Ishikawa (cell line): ENCODE data around the gene LFNG.

Experiments used
- CEBPB ChIP-seq: IDR thresholded peaks from 2 replicates; pipeline ENCODE4 v1.6.1; 2012
- CREB1 ChIP-seq: IDR thresholded peaks from 2 replicates; pipeline ENCODE4 v1.6.1; 2012; ENCODE audit warnings: low read depth
- EGR1 ChIP-seq: IDR thresholded peaks from 2 replicates; pipeline ENCODE4 v1.6.1; 2012
- EP300 ChIP-seq: IDR thresholded peaks from 2 replicates; pipeline ENCODE4 v1.6.1; 2012; ENCODE audit warnings: borderline replicate concordance
- FOXM1 ChIP-seq: IDR thresholded peaks from 2 replicates; pipeline ENCODE4 v1.6.1; 2012; ENCODE audit warnings: low read depth, borderline replicate concordance
- NFIC ChIP-seq: IDR thresholded peaks from 2 replicates; pipeline ENCODE4 v1.6.1; 2012
- RAD21 ChIP-seq: IDR thresholded peaks from 2 replicates; pipeline ENCODE4 v1.6.1; 2012; ENCODE audit warnings: low read depth
- TAF1 ChIP-seq: IDR thresholded peaks from 2 replicates; pipeline ENCODE4 v1.6.1; 2012; ENCODE audit warnings: low read depth, mild to moderate bottlenecking
- TCF12 ChIP-seq: IDR thresholded peaks from 2 replicates; pipeline ENCODE4 v1.6.1; 2012; ENCODE audit warnings: low read depth
- TEAD4 ChIP-seq: IDR thresholded peaks from 2 replicates; pipeline ENCODE4 v1.6.1; 2012
- YY1 ChIP-seq: IDR thresholded peaks from 2 replicates; pipeline ENCODE4 v1.6.1; 2012; ENCODE audit warnings: low read depth
- ZBTB7A ChIP-seq: IDR thresholded peaks from 2 replicates; pipeline ENCODE4 v1.6.1; 2012; ENCODE audit warnings: low read depth
- TF ChIP-seq, protein P1 (sequence below): IDR thresholded peaks from 2 replicates; pipeline ENCODE4 v1.6.1; 2012; ENCODE audit warnings: low read depth, mild to moderate bottlenecking
- TF ChIP-seq, protein P2 (sequence below): IDR thresholded peaks from 2 replicates; pipeline ENCODE4 v1.6.1; 2012
- TF ChIP-seq, protein P3 (sequence below): IDR thresholded peaks from 2 replicates; pipeline ENCODE4 v1.6.1; 2012

Gene LFNG

DNA sequence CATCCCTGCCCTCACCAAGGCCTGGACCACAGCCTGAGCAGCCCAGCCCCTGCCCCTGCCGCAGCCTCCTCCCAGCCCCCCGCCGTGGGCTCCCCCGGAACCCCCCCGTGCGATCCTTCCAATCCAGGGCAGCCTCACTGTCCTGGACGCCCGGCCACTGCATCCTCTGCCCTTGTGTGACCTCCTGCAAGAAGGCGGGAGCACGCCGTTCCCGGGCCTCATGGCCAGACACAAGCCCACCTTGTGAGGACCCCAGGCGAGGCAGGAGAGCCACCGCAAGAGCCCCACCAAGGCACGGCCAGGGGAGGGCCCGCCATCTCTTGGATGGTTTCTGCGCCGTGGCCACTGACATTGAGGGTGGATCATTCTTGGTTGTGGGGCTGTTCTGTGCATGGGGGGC, 7.8 kb upstream of the LFNG start:
- TF ChIP-seq EGR1 = no peak

DNA sequence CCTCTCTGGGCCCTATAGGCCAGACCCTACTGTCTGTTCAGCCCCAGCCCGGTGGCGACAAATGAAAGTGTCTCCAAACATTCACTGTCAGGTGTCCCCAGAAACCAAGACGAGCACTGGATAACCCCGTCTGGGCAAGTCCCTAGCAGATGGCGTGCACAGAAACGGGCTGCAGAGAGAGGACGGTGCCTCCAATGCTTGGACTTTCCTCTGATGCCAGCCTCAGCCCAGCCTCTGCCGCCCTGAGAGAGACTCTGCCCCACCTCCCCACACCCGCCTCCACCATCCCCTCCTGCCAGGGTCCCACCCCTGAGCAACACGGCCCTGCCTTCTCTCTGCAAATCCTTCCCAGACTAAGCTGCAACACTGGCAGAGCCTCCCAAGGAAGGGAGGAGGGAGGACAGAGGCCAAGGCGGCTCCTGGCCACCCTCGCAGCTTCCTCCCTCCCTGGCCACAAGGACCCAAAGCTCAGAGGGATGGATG, 7.4 kb upstream of the LFNG start:
- no peak for TF ChIP-seq CEBPB
- TF ChIP-seq, protein P1, sequence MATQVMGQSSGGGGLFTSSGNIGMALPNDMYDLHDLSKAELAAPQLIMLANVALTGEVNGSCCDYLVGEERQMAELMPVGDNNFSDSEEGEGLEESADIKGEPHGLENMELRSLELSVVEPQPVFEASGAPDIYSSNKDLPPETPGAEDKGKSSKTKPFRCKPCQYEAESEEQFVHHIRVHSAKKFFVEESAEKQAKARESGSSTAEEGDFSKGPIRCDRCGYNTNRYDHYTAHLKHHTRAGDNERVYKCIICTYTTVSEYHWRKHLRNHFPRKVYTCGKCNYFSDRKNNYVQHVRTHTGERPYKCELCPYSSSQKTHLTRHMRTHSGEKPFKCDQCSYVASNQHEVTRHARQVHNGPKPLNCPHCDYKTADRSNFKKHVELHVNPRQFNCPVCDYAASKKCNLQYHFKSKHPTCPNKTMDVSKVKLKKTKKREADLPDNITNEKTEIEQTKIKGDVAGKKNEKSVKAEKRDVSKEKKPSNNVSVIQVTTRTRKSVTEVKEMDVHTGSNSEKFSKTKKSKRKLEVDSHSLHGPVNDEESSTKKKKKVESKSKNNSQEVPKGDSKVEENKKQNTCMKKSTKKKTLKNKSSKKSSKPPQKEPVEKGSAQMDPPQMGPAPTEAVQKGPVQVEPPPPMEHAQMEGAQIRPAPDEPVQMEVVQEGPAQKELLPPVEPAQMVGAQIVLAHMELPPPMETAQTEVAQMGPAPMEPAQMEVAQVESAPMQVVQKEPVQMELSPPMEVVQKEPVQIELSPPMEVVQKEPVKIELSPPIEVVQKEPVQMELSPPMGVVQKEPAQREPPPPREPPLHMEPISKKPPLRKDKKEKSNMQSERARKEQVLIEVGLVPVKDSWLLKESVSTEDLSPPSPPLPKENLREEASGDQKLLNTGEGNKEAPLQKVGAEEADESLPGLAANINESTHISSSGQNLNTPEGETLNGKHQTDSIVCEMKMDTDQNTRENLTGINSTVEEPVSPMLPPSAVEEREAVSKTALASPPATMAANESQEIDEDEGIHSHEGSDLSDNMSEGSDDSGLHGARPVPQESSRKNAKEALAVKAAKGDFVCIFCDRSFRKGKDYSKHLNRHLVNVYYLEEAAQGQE = no peak
- no peak for TF ChIP-seq CREB1
- no peak for TF ChIP-seq TEAD4
- no peak for TF ChIP-seq YY1
- TF ChIP-seq, protein P2, sequence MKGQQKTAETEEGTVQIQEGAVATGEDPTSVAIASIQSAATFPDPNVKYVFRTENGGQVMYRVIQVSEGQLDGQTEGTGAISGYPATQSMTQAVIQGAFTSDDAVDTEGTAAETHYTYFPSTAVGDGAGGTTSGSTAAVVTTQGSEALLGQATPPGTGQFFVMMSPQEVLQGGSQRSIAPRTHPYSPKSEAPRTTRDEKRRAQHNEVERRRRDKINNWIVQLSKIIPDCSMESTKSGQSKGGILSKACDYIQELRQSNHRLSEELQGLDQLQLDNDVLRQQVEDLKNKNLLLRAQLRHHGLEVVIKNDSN = no peak

DNA sequence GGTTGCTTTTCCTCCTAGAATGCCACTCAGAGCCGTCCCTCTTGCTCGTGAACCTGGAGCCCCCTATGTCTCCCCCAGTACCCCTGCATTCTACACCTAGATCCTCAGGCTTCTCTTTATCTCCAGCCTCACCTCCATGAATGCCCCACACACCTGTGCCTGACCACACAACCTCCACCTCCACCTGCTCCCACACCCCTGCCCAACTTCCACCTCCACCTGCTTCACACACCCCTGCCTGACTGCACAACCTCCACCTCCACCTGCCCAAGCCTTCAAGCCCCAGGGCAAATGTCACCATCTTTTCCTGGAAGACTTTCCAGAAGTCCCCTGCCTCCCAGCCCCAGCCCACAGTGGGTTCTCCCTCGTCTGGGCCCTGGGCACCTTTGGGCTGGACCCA, 6.9 kb upstream of the LFNG start:
- TF ChIP-seq TAF1 = no peak

DNA sequence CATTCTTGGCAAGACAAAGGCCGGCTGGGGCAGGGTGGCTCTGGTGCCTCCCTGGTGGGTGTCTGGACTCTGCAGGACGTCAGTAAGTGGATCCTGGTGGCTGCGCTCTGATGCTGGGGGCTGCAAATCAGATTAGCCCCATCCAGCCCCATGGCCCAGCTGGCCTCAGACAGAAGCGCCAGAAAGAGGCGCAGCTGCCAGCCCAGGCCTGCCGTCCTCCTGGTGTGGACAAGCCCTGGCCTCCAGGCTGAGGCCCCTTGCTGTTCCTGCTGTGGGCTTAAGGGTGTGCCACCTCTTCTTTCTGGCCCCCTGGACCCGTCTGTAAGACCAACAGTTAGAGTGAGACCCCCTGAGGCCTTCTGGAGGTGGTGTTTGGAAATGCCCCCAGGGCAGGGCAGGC, 5.9 kb upstream of the LFNG start:
- TF ChIP-seq YY1 (no peak), RAD21 (no peak), TEAD4 (no peak), EP300 (no peak), CEBPB (no peak), TAF1 (no peak), NFIC (no peak), FOXM1 (no peak), ZBTB7A (no peak), TCF12 (no peak), CREB1 (no peak)
- TF ChIP-seq, protein P3, sequence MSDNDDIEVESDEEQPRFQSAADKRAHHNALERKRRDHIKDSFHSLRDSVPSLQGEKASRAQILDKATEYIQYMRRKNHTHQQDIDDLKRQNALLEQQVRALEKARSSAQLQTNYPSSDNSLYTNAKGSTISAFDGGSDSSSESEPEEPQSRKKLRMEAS = no peak

DNA sequence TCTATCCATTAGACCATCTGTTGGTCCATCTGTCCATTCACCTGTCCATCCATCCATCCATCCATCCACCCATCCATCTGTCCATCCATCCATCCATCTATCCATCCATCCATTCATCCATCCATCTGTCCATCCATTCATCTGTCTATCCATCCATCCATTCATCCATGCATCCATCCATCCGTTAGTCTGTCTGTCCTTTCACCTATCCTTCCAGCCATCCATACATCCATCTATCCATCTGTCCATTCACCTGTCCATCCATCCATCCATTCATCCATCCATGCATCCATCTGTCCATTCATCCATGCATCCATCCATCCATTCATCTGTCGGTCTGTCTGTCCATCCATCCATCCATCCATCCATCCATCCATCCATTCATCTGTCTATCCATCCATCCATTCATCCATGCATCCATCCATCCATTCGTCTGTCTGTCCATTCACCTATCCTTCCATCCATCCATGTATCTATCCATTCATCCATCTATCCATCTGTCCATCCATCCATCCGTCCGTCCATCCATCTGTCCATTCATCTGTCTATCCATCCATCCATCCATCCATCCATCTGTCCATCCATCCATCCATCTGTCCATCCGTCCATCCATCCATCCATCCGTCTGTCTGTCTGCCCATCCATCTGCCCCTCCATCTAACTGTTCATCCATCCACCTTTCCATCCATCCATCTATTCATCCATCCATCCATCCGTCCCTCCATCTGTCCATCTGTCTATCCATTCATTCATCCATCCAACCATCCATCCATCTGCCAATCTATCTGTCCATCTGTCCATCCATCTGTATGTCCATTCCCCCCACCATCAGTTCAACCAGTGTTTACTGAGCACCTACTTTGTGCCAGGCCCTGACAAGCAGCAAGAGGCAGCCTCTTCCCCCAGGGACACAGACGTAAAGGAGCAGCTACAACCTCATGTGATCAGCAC, 4.8 kb upstream of the LFNG start:
- TF ChIP-seq CEBPB (no peak), TCF12 (no peak), EP300 (no peak), TEAD4 (no peak), EGR1 (no peak), YY1 (no peak), RAD21 (no peak)
- TF ChIP-seq, protein P1 = no peak

DNA sequence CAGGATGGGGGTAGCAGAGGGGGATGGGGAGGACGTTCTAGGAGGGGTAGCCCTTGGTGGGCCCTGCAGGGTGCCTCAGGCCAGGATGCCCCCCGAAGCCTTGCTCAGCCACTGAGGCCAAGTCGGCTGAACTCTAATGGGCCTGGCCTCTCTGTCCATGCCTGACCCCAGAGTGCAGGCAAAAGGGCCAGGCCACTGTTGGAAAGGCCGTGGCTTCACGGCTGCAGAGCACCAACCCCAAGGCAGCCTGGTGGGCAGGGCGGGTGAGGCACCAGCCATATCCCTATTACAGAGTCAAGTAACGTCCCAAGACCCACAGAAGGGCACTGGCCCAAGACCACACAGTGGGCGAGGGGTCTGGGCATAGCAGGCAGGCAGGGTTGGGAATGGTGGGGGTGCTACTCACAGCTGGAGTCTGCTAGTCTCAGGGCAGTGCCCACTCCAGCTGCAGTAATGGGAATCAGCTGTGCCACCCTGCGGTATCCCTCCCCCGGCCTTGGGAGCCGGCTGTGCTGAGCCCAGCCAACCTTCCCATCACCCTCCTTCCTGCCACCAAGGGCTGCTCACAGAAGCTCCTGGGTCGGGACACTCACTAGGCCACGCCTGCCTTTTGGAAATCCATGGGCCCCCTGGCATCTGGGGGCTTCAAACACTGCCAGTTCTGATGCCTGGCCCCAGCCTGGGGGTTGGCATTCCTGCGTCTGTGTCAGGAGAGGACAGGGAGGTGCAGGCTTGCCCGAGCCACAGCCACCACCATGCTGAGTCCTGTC, 4.0 kb upstream of the LFNG start:
- TF ChIP-seq CEBPB (no peak), TCF12 (no peak)
- TF ChIP-seq, protein P3 = no peak

DNA sequence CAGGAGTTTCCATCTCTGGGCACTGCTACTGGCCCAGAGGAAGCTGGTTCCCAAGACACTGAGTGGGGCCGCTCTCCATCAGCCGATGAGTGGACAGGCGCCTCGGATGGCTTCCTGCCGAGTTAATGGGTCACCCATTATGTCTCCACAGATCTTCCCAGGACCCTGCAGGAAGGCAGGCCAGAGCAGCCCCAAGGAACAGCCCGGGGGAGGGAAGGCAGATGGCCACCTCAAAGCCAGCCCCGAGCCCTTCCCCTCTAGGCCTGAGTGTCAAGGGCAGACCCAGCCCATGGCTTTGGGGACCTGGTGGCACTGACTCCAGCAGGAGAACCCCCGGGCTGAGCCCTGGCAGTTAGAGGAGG, 3.4 kb upstream of the LFNG start:
- TF ChIP-seq, protein P3 = no peak
- TF ChIP-seq CREB1 = no peak
- no peak for TF ChIP-seq RAD21
- no peak for TF ChIP-seq NFIC
- no peak for TF ChIP-seq FOXM1
- TF ChIP-seq TEAD4 = no peak
- TF ChIP-seq, protein P2 = no peak
- TF ChIP-seq ZBTB7A = no peak
